HG02588 (cell line): ENCODE results near the gene IGSF11.
"Not testable (repeated sequence)": the region's sequence is repeated elsewhere in the genome, so short reads cannot be mapped to it uniquely, and the experiment has no call there.

Experiments
- ATAC-seq: cut with Tn5 transposase; IDR thresholded peaks from one replicate; pipeline ENCODE4 v1.9.1; 2021; ENCODE audit warnings: mild to moderate bottlenecking, moderate library complexity; ENCODE audit not compliant: unreplicated experiment

IGSF11 gene

GRCh38 chr3:119034256-119035013, at the start of gene IGSF11:
IGSF11 (minus strand) TSS chr3:119034846; CDS start chr3:119034582, 264 bp downstream.
- peak; percentile 96 for ATAC-seq

- no peak for ATAC-seq
Measured at GRCh38 chr3:119080364-119080763, 45.7 kb upstream of the IGSF11 start.

- no peak for ATAC-seq
Measured at GRCh38 chr3:119073258-119074001, 38.8 kb upstream of the IGSF11 start.

GRCh38 chr3:119072451-119072850, 37.8 kb upstream of the IGSF11 start:
- ATAC-seq, result not testable (repeated sequence)

- no peak for ATAC-seq
Measured at GRCh38 chr3:119069725-119070124, 35.1 kb upstream of the IGSF11 start.

GRCh38 chr3:119063471-119063870, 28.8 kb upstream of the IGSF11 start:
- ATAC-seq, result no peak

- ATAC-seq, result no peak
Measured at GRCh38 chr3:119062892-119063291, 28.2 kb upstream of the IGSF11 start.

GRCh38 chr3:119044593-119044992, 9.9 kb upstream of the IGSF11 start:
- no peak for ATAC-seq

GRCh38 chr3:119042162-119042561, 7.5 kb upstream of the IGSF11 start:
- no peak for ATAC-seq

- ATAC-seq, result no peak
Measured at GRCh38 chr3:119035014-119035346, 334 bp upstream of the IGSF11 start.

GRCh38 chr3:119033393-119034255, 1.0 kb downstream of the IGSF11 start:
- no peak for ATAC-seq

- no peak for ATAC-seq
Measured at GRCh38 chr3:119025171-119025795, 9.4 kb downstream of the IGSF11 start.

GRCh38 chr3:119019767-119020518, 14.7 kb downstream of the IGSF11 start:
- ATAC-seq, result no peak

GRCh38 chr3:119018690-119019463, 15.8 kb downstream of the IGSF11 start:
- no peak for ATAC-seq

GRCh38 chr3:119015942-119016341, 18.7 kb downstream of the IGSF11 start:
- no peak for ATAC-seq

GRCh38 chr3:119013951-119014350, 20.7 kb downstream of the IGSF11 start:
- no peak for ATAC-seq

- no peak for ATAC-seq
Measured at GRCh38 chr3:119011528-119011927, 23.1 kb downstream of the IGSF11 start.

- no peak for ATAC-seq
Measured at GRCh38 chr3:118997190-118997589, 37.5 kb downstream of the IGSF11 start.

GRCh38 chr3:118991775-118992174, 42.9 kb downstream of the IGSF11 start:
- ATAC-seq, result no peak
